ENCODE results near the gene TCF4. TPM values are rescaled to one million over a fixed set of nuclear protein-coding genes. Genes with fewer than 3 reads are reported as not detected.

The TCF4 gene
- total RNA-seq, 4 donors from 2014 or later = 58.0 to 84.3 (median 68.1) TPM

DNA sequence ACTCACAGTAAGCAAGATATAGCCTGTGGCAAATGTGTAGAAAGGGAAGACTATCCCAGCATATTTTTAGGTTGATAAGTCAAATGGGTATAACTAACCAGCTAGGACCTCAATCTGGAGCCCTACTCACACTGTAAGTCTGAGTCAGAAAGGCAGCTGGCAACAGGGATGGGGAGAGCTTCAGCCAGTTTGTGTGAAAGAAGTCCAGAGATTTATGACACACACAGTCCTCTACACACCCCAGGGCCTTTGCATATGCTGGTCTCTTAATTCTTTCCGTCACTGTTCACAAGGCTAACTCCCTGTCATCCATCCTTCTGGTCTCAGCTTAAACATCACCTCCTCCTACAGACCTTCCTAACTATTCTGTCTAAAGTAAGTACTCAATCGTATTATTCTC lies 5.9 kb upstream of the TCF4 start:
- Histone ChIP-seq H3K4me1 (peaks cover 0 to 5% (median 2%) of the 10 kb centered on the region in 4 donors), H3K4me3 (no peak overlapping the region), H3K9me3 (no peaks in the 10 kb centered on the region), H3K27ac (replicated peaks in 1 of 4) (no peak overlapping the region), H3K27me3 (no peaks in the 10 kb centered on the region), H3K36me3 (no peaks in the 10 kb centered on the region)
- DNase-seq (ENCODE audit: extremely low spot score) = no peak
- TF ChIP-seq CTCF (IDR thresholded peaks at IDR 0.05) (no peak), EP300 (IDR thresholded peaks at IDR 0.05) (no peak), POLR2A (IDR thresholded peaks at IDR 0.05; ENCODE audit: low read depth) (no peak)
- intact Hi-C loops (cut with DNase I) = no loop called here
- WGBS = 91% methylated on average over 2 of the region's 2 CpGs

DNA sequence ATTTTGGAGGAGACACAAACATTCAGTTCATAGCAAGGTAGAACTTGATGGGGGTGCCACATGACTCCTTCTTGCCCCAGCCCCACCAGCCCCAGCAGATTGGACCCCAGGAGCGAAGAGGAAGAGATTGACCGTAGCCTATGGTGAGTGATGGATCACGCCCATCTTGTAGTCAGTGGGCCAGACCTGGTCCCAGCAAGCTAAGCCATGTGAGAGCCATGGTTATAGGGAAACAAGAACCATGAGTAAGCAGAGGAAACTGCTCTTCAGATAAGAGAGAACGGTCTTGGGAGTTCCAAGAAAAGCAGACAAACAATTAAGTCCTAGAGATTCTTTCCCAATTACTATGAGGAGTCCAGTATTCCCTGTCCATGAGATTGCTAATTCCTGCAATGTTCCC lies 4.6 kb upstream of the TCF4 start:
- no peaks in the 10 kb centered on the region for H3K36me3 ChIP-seq
- peaks cover 0 to 5% (median 2%) of the 10 kb centered on the region in 4 donors for H3K4me1 ChIP-seq
- no peak for TF ChIP-seq POLR2A (IDR thresholded peaks at IDR 0.05; ENCODE audit: low read depth)
- TF ChIP-seq POLR2AphosphoS5 (IDR thresholded peaks at IDR 0.05) = no peak
- TF ChIP-seq CTCF (IDR thresholded peaks at IDR 0.05) = no peak
- TF ChIP-seq EP300 (IDR thresholded peaks at IDR 0.05) = no peak
- intact Hi-C loops (cut with DNase I) = no loop called here
- no peaks in the 10 kb centered on the region for H3K27me3 ChIP-seq
- H3K9me3 ChIP-seq = no peaks in the 10 kb centered on the region
- H3K27ac ChIP-seq (replicated peaks in 1 of 4) = no peak overlapping the region
- DNase-seq (ENCODE audit: extremely low spot score) = no peak
- 94% methylated on average over 4 of the region's 4 CpGs for WGBS
- H3K4me3 ChIP-seq = no peak overlapping the region

DNA sequence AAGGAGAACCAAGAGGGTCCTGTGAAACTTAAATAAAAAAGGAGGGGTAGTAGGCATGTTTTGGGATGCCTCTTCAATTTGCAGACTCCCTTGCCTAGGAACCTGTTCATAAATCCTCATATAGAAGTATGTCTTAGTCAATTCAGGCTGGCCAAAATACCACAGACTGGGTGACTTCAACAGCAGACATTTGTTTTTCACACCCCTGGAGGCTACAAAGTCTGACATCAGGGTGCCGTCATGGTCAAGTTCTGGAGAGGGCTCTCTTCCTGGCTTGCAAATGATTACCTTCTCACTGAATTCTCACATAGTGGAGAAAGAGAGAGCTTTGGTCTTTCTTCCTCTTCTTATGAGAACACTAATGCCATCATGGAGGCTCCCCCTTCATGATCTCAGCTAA lies 4.1 kb upstream of the TCF4 start:
- no peak overlapping the region for H3K4me3 ChIP-seq
- TF ChIP-seq CTCF (IDR thresholded peaks at IDR 0.05) (no peak), POLR2AphosphoS5 (IDR thresholded peaks at IDR 0.05) (no peak), EP300 (IDR thresholded peaks at IDR 0.05) (no peak), POLR2A (IDR thresholded peaks at IDR 0.05; ENCODE audit: low read depth) (no peak)
- DNase-seq (ENCODE audit: extremely low spot score) = no peak
- intact Hi-C loops (cut with DNase I) = no loop called here
- 70% methylated on average over 1 of the region's 1 CpG for WGBS
- H3K36me3 ChIP-seq = no peaks in the 10 kb centered on the region
- H3K27me3 ChIP-seq = no peaks in the 10 kb centered on the region
- H3K4me1 ChIP-seq = peaks cover 0 to 5% (median 2%) of the 10 kb centered on the region in 4 donors
- no peaks in the 10 kb centered on the region for H3K9me3 ChIP-seq
- H3K27ac ChIP-seq (replicated peaks in 1 of 4) = no peak overlapping the region

DNA sequence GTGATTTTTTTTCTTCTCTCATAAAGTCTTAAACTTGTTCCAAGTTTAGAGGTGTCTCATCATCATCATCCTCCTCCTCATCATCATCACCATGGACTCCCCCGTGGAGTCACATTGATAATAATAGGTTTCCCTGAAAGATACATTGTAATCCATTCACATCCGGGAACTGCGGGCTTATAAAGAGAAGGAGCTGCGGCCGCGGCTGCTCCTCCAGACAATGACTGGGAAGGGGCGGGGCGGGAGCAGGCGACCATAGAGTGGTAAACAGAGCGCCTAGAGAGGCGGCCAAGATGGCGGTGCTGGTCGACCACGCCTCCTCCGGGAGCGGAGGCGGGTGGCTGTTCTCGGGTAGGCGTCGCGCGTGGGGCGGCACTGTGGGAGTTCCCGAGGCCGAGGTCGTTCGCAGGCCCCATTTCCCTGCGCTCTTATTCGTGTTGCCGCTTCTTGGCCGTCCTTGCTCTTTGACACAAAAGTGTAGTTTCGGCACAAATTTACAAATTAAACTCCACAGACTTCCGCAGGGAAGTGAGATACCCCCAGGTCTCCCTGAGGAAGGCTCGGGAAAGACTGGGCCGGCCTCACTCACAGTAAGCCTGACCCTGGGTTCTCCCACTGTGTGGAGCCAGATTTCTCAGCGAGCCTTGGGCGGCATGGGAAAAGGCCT lies 1.8 kb upstream of the TCF4 start:
- Histone ChIP-seq H3K4me3 (peak overlapping the region; percentile 69 to 83 (median 72)), H3K9me3 (no peaks in the 10 kb centered on the region), H3K27ac (replicated peaks in 1 of 4) (peak overlapping the region; percentile 86 to 91 (median 88)), H3K4me1 (peaks cover 0 to 27% (median 24%) of the 10 kb centered on the region in 4 donors), H3K27me3 (no peaks in the 10 kb centered on the region), H3K36me3 (no peaks in the 10 kb centered on the region)
- intact Hi-C loops (cut with DNase I) = loop anchor here (5.0 to 10.0 kb wide), 7 partner anchors 112 to 1063 kb away; partner anchors contain the start of genes TXNL1 and WDR7
- 5% methylated on average over 18 of the region's 37 CpGs for WGBS
- DNase-seq (ENCODE audit: extremely low spot score) = peak; percentile 99
- no peak for TF ChIP-seq POLR2A (IDR thresholded peaks at IDR 0.05; ENCODE audit: low read depth)
- peak in 1 of 3 experiments; percentile 34 for TF ChIP-seq CTCF (IDR thresholded peaks at IDR 0.05)
- TF ChIP-seq POLR2AphosphoS5 (IDR thresholded peaks at IDR 0.05) = peak; percentile 85 to 91
